Activated CD8-positive, alpha-beta memory T cell treated with anti-CD3 and anti-CD28 coated beads for 1 hour (primary cell): ENCODE measurements around the gene SPINT2.
A peak's percentile ranks its signal among the peaks of the same experiment; 100 is the strongest.
"Not testable (repeated sequence)": the region's sequence is repeated elsewhere in the genome, so short reads cannot be mapped to it uniquely, and the experiment has no call there.

Experiments used
- DNase-seq, 2 donors: peaks; one replicate each; pipeline ENCODE4 v3.0.0-alpha.2; 2020; ENCODE audit warnings: low read depth in 1 of 2; ENCODE audit errors: extremely low read depth in 1 of 2

The SPINT2 gene

GRCh38 chr19:38318660-38319059 lies 54.3 kb downstream of the SPINT2 start:
- no peak for DNase-seq

GRCh38 chr19:38319421-38320258 lies 55.3 kb downstream of the SPINT2 start, which contains the start of gene KCNK6:
Gene KCNK6 (plus strand): TSS chr19:38319845. CDS start chr19:38319951, 106 bp downstream.
- DNase-seq = peak in 1 of 2 donors; percentile 17

- no peak for DNase-seq
Observed at GRCh38 chr19:38320969-38321339, 56.6 kb downstream of the SPINT2 start.

- no peak for DNase-seq
Observed at GRCh38 chr19:38321646-38322196, 57.3 kb downstream of the SPINT2 start.

GRCh38 chr19:38323291-38323690 lies 58.9 kb downstream of the SPINT2 start:
- DNase-seq = no peak

GRCh38 chr19:38324431-38324830 lies 60.1 kb downstream of the SPINT2 start:
- no peak for DNase-seq

GRCh38 chr19:38326591-38326990 lies 62.2 kb downstream of the SPINT2 start:
- no peak for DNase-seq

GRCh38 chr19:38329651-38330050 lies 65.3 kb downstream of the SPINT2 start:
- DNase-seq = no peak

GRCh38 chr19:38331728-38332127 lies 67.4 kb downstream of the SPINT2 start:
- DNase-seq = no peak

GRCh38 chr19:38333245-38333644 lies 68.9 kb downstream of the SPINT2 start:
- DNase-seq = no peak

- DNase-seq = peak; percentile 84 to 86
Observed at GRCh38 chr19:38335949-38336637, 71.7 kb downstream of the SPINT2 start.

- DNase-seq = peak; percentile 88 to 89
Observed at GRCh38 chr19:38336638-38337359, 72.4 kb downstream of the SPINT2 start.

GRCh38 chr19:38337360-38337653 lies 72.9 kb downstream of the SPINT2 start:
- DNase-seq = no peak

GRCh38 chr19:38339011-38339410 lies 74.6 kb downstream of the SPINT2 start:
- not testable (repeated sequence) for DNase-seq

- no peak for DNase-seq
Observed at GRCh38 chr19:38340927-38341326, 76.6 kb downstream of the SPINT2 start.
